AG04449 (cell line): ENCODE data around the gene STK32B.
"Not testable (repeated sequence)": the region's sequence is repeated elsewhere in the genome, so short reads cannot be mapped to it uniquely, and the experiment has no call there.

ENCODE experiments used
- CTCF ChIA-PET: fragments of 350-600 bp; formaldehyde crosslinking; extraction: SDS; loops from one replicate; lab custom pipeline; 2021; ENCODE audit warnings: antibody characterized with exemption; lab: Yijun Ruan, JAX
- POLR2A ChIA-PET: fragments of 400-600, 350-600 bp; formaldehyde crosslinking; extraction: SDS; loops from one replicate; lab custom pipeline; 2020; ENCODE audit warnings: antibody characterized with exemption, inconsistent platforms; lab: Yijun Ruan, JAX
- DNase-seq: peaks from one replicate; pipeline ENCODE4 v3.0.0-alpha.2; 2010; ENCODE audit warnings: low read depth, low spot score
- H3K4me3 ChIP-seq: 2 replicates; pipeline ENCODE4 v1.5.1; 2011; ENCODE audit warnings: low read depth, mild to moderate bottlenecking, control low read depth, low read length
- TF ChIP-seq, protein P1 (sequence below): IDR thresholded peaks from one replicate; pipeline ENCODE4 v1.5.1; 2011; ENCODE audit warnings: mild to moderate bottlenecking, moderate library complexity, low read length, control low read depth, inconsistent platforms; ENCODE audit not compliant: insufficient read depth; ENCODE audit errors: missing control alignments

STK32B gene

DNA sequence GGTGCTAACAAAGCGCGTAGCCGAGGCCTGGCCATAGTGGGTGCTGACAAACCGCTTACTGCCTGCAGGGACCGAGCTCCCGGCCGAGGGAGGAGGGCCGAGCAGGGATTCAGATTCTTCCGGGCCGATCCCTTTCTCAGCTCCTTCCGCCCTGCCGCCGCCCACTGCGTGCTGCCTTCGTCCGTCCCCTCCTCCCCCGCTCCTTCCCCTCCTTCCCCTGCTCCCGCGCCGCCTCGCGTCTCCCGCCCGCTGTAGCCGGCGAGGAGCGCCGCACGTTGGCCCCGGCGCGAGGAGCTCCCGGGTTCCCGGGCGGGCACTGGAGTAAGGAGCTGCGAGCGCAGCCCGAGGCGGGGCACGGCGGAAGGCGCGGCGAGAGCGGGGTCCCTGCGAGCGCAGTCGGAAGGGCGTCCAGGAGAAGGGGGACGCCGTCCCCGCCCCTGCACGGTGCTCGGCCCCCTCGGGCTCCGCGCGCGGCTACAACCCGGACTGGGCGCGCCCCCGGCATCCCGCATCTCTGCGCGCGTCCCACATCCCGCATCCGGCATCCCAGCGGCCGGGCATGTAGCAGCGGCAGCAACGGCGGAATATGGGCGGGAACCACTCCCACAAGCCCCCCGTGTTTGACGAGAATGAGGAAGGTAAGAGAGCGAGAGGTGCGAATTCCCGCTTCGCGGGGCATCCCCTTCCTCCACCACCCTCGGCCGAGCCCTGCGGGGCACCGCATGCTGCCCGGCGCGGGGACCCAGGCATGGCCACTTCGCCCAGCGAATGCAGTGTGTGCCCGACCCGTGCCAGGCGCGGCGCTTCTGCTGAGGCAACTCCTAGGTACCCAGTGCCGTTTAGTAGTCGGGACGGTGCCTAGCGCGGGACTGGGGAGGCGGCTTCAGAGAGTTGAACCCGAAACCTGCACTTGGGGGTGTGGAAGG is at the start of gene STK32B:
Gene STK32B (plus strand): TSS at position 203 of the 926 bp plus-strand sequence.
- TF ChIP-seq, protein P1, sequence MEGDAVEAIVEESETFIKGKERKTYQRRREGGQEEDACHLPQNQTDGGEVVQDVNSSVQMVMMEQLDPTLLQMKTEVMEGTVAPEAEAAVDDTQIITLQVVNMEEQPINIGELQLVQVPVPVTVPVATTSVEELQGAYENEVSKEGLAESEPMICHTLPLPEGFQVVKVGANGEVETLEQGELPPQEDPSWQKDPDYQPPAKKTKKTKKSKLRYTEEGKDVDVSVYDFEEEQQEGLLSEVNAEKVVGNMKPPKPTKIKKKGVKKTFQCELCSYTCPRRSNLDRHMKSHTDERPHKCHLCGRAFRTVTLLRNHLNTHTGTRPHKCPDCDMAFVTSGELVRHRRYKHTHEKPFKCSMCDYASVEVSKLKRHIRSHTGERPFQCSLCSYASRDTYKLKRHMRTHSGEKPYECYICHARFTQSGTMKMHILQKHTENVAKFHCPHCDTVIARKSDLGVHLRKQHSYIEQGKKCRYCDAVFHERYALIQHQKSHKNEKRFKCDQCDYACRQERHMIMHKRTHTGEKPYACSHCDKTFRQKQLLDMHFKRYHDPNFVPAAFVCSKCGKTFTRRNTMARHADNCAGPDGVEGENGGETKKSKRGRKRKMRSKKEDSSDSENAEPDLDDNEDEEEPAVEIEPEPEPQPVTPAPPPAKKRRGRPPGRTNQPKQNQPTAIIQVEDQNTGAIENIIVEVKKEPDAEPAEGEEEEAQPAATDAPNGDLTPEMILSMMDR, result peak; percentile 14
- DNase-seq, result no peak
- H3K4me3 ChIP-seq, result peak within 1 kb of the TSS; percentile 65
- ChIA-PET POLR2A (interaction anchor here (0.9 to 1.1 kb wide), 2 partner anchors 15 to 661 kb away, joined by 3 to 4 read pairs; no protein-coding TSS in a partner anchor), CTCF (interaction anchor here (0.8 to 3.2 kb wide), 19 partner anchors 9 to 773 kb away, joined by 3 to 25 read pairs (median 5); partner anchors contain the start of gene EVC2)

DNA sequence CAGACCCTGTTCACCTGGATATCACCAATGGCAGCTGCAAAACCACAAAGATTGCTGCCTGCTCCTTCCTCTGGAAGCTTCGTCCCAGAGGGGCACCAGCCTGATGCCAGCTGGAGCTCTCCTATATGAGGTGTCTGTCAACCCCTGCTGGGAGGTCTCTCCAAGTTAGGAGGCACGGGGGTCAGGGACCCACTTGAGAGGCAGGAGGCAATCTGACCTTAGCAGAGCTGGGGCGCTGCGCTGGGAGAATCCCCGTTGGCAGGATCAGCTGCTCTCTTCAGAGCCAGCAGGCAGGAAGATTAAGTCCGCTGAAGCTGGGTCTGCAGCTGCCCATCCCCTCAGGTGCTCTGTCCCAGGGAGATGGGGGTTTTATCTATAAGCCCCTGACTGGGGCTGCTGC is 49.6 kb upstream of the STK32B start:
- H3K4me3 ChIP-seq, CTCF ChIA-PET, DNase-seq, POLR2A ChIA-PET: not testable (repeated sequence)

DNA sequence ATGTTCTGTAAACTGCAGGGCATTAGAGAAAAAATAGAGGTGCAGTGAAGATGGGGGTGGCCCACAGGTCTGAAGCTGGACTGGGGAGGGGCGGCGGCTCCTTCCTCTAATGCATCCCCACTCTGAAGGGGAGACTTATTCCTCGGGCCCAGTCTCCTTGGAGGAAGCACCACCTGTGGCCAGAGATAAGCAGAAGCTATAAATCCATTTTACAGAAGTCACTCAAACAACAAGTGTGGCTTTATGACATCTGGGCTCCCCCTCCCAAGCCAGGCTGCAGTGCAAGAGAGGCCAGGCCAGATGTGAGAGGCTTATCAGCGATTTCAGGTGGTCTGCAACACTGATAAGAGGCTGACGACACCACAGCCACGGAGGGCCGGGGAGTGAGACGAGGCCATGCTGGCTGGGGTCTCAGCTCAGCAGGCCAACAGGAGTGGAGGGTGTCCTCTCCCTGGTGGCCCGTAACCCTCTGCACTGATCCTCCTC is 47.9 kb upstream of the STK32B start:
- CTCF ChIA-PET, result no interaction called here
- DNase-seq, result no peak
- POLR2A ChIA-PET, result no interaction called here
- TF ChIP-seq, protein P1, result no peak
- H3K4me3 ChIP-seq, result no peak overlapping the region

DNA sequence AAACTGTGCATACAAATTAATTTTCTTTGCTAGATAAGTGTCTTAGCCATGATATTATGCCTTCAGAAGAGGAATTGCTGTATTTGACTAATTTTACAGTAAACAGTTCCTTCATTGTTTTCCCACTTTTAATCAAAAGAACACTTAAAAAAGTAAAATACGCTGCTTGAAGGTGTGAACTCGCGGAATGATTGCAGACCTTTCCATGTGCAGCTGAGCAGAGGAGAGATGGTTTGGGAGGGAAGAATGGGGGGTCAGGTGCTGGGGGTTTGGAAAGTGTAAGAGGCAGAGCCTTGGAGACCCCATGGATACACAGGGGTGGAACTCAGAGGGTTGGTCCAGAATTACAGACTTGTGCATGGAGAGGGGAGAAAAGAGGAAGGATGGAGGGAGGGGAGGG is 47.4 kb upstream of the STK32B start:
- POLR2A ChIA-PET, result no interaction called here
- no peak for DNase-seq
- CTCF ChIA-PET, result no interaction called here

DNA sequence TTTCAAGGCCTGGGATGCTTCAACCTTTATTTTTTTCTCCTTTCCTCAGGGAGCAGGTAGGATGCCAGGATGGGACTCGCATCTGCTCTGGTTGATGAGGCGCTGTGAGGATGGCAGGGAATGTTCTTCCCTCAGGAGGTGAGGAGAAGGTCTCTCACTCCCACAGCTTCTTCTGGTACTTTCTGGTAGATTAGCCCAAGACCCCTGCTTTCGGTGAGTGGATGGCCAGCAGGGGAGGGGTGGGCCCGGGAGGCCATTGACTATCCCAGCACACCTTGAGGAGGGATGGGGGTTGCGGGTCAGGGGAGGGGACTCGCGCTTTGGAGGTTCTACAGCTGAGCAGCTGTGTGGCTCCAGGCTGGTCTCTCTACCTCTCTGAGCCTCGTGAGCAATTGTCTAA is 46.8 kb upstream of the STK32B start:
- H3K4me3 ChIP-seq, result no peak overlapping the region
- CTCF ChIA-PET, result interaction anchor here (1.0 kb wide), 1 partner anchor 11 kb away, joined by 3 read pairs; no protein-coding TSS in a partner anchor
- TF ChIP-seq, protein P1, result no peak
- DNase-seq, result no peak
- POLR2A ChIA-PET, result no interaction called here

More for the DNA sequence above, 47.4 kb upstream of the STK32B start:
- no peak overlapping the region for H3K4me3 ChIP-seq
- TF ChIP-seq, protein P1, result no peak

DNA sequence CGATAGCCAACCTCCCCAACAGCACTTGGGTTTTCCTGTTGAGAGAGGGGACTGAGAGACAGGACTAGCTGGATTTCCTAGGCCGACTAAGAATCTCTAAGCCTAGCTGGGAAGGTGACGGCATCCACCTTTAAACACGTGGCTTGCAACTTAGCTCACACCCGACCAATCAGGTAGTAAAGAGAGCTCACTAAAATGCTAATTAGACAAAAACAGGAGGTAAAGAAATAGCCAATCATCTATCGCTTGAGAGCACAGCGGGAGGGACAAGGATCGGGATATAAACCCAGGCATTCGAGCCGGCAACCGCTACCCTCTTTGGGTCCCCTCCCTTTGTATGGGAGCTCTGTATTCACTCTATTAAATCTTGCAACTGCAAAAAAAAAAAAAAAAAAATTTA is 44.3 kb upstream of the STK32B start:
- DNase-seq, POLR2A ChIA-PET, CTCF ChIA-PET, H3K4me3 ChIP-seq: not testable (repeated sequence)

DNA sequence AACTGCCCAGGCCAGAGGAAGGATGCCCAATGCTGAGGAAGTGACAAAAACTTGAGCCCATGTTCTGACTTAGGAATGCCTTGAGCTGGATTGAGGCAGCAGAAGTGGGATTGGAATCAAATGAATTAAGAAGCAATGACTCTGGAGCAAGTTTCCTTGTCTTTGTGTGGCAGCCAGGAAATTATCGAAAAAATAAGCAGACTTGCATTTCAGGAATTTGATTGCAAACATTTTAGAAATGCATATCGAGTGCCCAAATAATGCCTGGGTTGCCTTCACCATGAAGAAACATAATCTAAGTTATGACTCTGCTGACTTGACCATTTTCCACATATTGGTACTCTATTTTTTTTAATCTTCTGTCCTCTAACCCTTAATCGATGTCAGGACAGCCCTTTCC is 41.5 kb upstream of the STK32B start:
- POLR2A ChIA-PET, result no interaction called here
- TF ChIP-seq, protein P1, result no peak
- DNase-seq, result no peak
- CTCF ChIA-PET, result no interaction called here
- H3K4me3 ChIP-seq, result no peak overlapping the region
